H7 (cell line): ENCODE data around the gene POLE4. TPM values are rescaled to one million over a fixed set of nuclear protein-coding genes. Genes with fewer than 3 reads are reported as not detected.

Experiments used
- DNase-seq: peaks from one replicate; pipeline ENCODE4 v3.0.0; 2012
- H3K27me3 ChIP-seq: 2 replicates; pipeline ENCODE4 v1.6.0; 2011; ENCODE audit warnings: mild to moderate bottlenecking, low read length; ENCODE audit not compliant: control insufficient read depth, insufficient read depth
- H3K36me3 ChIP-seq: replicated peaks from 2 replicates; pipeline ENCODE4 v1.5.1; 2011; ENCODE audit warnings: low read length; ENCODE audit not compliant: control insufficient read depth, insufficient read depth
- H3K4me3 ChIP-seq: 2 replicates; pipeline ENCODE4 v1.5.1; 2011; ENCODE audit warnings: low read depth, mild to moderate bottlenecking, control low read depth, low read length, moderate library complexity; ENCODE audit not compliant: insufficient read depth
- total RNA-seq: library from RNA; depleted of rRNA; stranded (reverse); fragments of >200 nt; shearing (Covaris generic); gene quantifications from 2 replicates; pipeline ENCODE4 v1.2.3, GENCODE V29; 2014; rRNA removed

Gene POLE4
- total RNA-seq, result 5.2 and 13.8 TPM in 2 replicates

DNA sequence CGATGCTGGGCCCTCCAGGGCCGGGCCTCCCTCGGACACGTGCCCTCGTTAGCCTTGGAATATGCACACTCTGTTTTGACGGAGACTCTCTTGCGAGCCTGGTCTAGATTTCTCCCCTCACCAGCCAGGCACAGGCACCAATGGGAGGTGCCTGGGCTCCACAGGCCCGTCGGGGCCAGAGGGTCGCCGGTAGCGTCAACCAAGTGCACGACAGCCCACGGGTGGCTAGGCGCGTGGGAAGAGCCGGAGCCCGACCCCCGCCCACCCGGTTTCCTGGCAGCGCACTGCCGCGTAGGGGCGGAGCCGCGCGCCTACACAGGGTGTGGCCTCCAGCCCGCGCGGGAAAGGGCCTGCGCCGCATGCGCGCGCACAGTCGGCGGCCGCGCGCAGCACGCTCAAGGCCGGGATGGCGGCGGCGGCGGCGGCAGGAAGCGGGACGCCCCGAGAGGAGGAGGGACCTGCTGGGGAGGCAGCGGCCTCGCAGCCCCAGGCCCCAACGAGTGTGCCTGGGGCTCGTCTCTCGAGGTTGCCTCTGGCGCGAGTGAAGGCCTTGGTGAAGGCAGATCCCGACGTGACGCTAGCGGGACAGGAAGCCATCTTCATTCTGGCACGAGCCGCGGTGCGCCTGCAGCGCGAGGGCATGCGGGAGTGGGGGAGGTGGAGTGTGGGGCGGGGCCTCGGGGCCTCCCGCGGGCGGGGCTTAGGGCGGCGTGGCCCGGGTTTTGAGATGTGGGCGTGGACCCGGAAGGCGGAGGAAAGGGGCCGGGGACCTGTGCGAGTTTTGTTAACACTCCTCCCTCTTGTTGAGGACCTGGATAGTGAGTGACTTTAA is at the start of gene POLE4:
POLE4 (plus strand) TSS at position 370 of the 832 bp plus-strand sequence; CDS start at position 407, 37 bp downstream.
- peak within 1 kb of the TSS; percentile 64 for H3K4me3 ChIP-seq
- no peaks in the 10 kb centered on the region for H3K36me3 ChIP-seq
- peaks cover 7% of the 10 kb centered on the region for H3K27me3 ChIP-seq
- DNase-seq, result peak; percentile 90

GRCh38 chr2:74908748-74909444 is 49.5 kb upstream of the POLE4 start:
- peak; percentile 51 for DNase-seq
- Histone ChIP-seq H3K27me3 (peaks cover 2% of the 10 kb centered on the region; the same call in 1 of the 2 replicates), H3K4me3 (peak overlapping the region; percentile 12; the same call in 1 of the 2 replicates)

GRCh38 chr2:74910245-74910644 is 48.2 kb upstream of the POLE4 start:
- Histone ChIP-seq H3K4me3 (no peak overlapping the region), H3K27me3 (peaks cover 2% of the 10 kb centered on the region; the same call in 1 of the 2 replicates), H3K36me3 (no peaks in the 10 kb centered on the region)
- no peak for DNase-seq

More at GRCh38 chr2:74908748-74909444, 49.5 kb upstream of the POLE4 start:
- H3K36me3 ChIP-seq, result no peaks in the 10 kb centered on the region

- Histone ChIP-seq H3K36me3 (no peaks in the 10 kb centered on the region), H3K4me3 (no peak overlapping the region), H3K27me3 (peaks cover 2% of the 10 kb centered on the region; the same call in 1 of the 2 replicates)
- no peak for DNase-seq
These were observed 47.4 kb upstream of the POLE4 start for GRCh38 chr2:74911061-74911460.

DNA sequence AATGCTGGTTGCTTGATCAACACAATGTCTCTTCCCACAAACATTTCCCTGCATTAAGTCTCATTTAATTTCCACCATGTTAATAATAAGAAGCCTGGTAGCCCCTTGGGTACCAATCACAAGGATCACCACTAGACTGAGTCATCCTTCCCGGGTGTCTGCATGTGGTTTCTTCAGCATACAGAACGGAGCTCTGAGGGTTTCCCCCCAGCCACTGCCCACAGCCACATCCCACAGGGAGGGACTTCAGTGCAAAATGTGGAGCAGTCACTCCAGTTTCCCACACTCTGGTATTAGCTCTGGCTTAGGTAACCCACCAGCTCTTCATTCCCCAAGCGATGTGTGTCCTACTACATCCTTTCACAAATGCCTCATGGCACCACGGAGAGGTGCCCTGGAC is 42.7 kb upstream of the POLE4 start:
- no peak for DNase-seq
- H3K36me3 ChIP-seq, result no peaks in the 10 kb centered on the region
- H3K4me3 ChIP-seq, result no peak overlapping the region
- no peaks in the 10 kb centered on the region; the same call in 1 of the 2 replicates for H3K27me3 ChIP-seq

- no peaks in the 10 kb centered on the region; the same call in 1 of the 2 replicates for H3K27me3 ChIP-seq
- no peak for DNase-seq
- H3K4me3 ChIP-seq, result no peak overlapping the region
- H3K36me3 ChIP-seq, result no peaks in the 10 kb centered on the region
These were observed 42.0 kb upstream of the POLE4 start for GRCh38 chr2:74916394-74916793.

- no peak for DNase-seq
- H3K27me3 ChIP-seq, result no peaks in the 10 kb centered on the region; the same call in 1 of the 2 replicates
- H3K36me3 ChIP-seq, result no peaks in the 10 kb centered on the region
- H3K4me3 ChIP-seq, result no peak overlapping the region
These were observed 40.5 kb upstream of the POLE4 start for GRCh38 chr2:74917702-74918619.

- DNase-seq, result peak; percentile 94
- H3K36me3 ChIP-seq, result no peaks in the 10 kb centered on the region
- H3K4me3 ChIP-seq, result peak overlapping the region; percentile 38
- H3K27me3 ChIP-seq, result no peaks in the 10 kb centered on the region; the same call in 1 of the 2 replicates
These were observed 38.6 kb upstream of the POLE4 start for GRCh38 chr2:74919827-74920226.

DNA sequence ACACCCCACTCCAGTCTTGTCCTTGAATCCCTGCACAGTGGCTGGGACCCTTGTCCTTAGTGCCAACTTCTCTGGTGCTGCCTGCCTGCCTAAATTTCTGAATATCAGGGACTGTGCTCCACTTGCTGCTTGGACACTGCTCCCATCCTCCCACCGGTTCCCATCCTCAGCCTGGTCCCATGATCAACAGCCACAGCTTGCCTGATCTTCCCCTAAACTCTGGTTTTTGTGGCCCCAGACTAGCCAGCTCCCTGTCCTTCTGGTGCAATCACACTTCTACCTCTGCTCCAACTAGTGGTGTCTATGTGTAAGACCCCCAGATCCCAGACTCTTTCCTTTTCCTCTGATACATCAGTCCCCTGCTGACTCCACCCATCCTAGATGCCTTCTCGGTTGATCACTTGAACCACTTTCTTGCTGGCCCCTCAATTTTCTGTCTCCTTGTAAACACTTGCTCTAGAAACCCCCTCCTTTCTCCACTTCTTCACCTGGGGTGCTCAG is 37.2 kb upstream of the POLE4 start:
- DNase-seq, result peak; percentile 43
- Histone ChIP-seq H3K36me3 (no peaks in the 10 kb centered on the region), H3K27me3 (no peaks in the 10 kb centered on the region; the same call in 1 of the 2 replicates), H3K4me3 (no peak overlapping the region)

GRCh38 chr2:74922592-74923227 is 35.7 kb upstream of the POLE4 start:
- H3K4me3 ChIP-seq, result no peak overlapping the region
- DNase-seq, result no peak
- H3K36me3 ChIP-seq, result no peaks in the 10 kb centered on the region
- no peaks in the 10 kb centered on the region; the same call in 1 of the 2 replicates for H3K27me3 ChIP-seq

GRCh38 chr2:74924463-74925265 is 33.8 kb upstream of the POLE4 start:
- no peaks in the 10 kb centered on the region for H3K36me3 ChIP-seq
- no peaks in the 10 kb centered on the region; the same call in 1 of the 2 replicates for H3K27me3 ChIP-seq
- DNase-seq, result no peak
- H3K4me3 ChIP-seq, result no peak overlapping the region

GRCh38 chr2:74925361-74925786 is 33.1 kb upstream of the POLE4 start:
- Histone ChIP-seq H3K27me3 (no peaks in the 10 kb centered on the region), H3K36me3 (no peaks in the 10 kb centered on the region), H3K4me3 (no peak overlapping the region)
- DNase-seq, result no peak

DNA sequence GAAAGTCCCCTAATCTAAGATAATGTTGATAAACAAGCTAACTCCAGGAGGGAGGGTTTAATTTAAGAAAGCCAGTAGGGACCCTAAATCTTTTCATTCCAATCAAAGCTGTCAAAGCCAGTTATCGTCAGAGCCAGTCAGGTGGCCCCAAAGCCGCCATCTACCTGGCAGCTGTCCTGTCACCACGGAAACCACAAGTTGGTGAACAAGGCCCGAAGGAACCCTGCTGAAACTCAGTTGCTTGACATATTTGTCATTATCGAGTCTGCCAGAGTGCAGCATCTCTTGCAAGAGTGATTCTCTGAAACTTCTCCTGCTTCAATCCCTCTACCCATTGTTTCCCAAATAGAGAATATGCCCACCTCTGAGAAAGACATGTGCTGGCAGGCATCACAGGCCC is 30.8 kb upstream of the POLE4 start:
- Histone ChIP-seq H3K36me3 (no peaks in the 10 kb centered on the region), H3K4me3 (no peak overlapping the region), H3K27me3 (no peaks in the 10 kb centered on the region)
- no peak for DNase-seq
